ENCODE data around the gene EGF. TPM values are rescaled to one million over a fixed set of nuclear protein-coding genes. Genes with fewer than 3 reads are reported as not detected.

Gene EGF
- total RNA-seq, 1 experiment from 2014 or later, result 1.5 TPM

DNA sequence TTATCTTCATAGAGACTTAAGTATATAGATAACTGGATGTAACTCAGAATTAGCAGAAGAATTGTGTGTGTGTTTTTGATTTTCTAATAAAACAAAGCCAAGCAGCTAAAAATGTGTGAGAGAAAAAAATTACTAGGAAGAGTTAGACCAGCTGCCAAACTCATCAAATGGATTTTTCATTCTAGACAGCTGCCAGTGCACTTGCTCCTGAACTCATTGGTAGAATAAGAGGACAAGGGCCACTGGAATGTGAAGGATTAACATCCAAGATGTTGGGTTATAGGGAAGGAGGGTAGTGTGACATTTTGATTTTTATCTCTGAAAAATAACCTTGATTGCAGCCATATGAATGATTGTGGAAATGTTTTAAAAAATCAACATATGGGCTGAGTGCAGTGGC is 49.7 kb downstream of the EGF start:
- Mint-ChIP-seq H3K4me3 (no peak overlapping the region), H3K9me3 (no peaks in the 10 kb centered on the region), H3K27ac (no peak overlapping the region), H3K36me3 (ENCODE audit: insufficient read depth in 1 of 3, low read depth in 3 of 3) (no peaks in the 10 kb centered on the region), H3K27me3 (ENCODE audit: low read depth) (no peaks in the 10 kb centered on the region), H3K4me1 (no peaks in the 10 kb centered on the region)
- H2AK5ac ChIP-seq (ENCODE audit: insufficient read length, low read length), result no peak overlapping the region
- no peak overlapping the region for H2AFZ ChIP-seq (ENCODE audit: low read length)
- H3K4ac ChIP-seq (ENCODE audit: low read depth, low read length), result no peak overlapping the region
- no peak overlapping the region for H3K4me2 ChIP-seq (ENCODE audit: insufficient read depth, insufficient read length, low read length)
- no peaks in the 10 kb centered on the region for H3K79me2 ChIP-seq (ENCODE audit: insufficient read depth, low read length)
- no peaks in the 10 kb centered on the region for H3K23me2 ChIP-seq (ENCODE audit: insufficient read length, low read depth, low read length, poor library complexity, severe bottlenecking)
- no peaks in the 10 kb centered on the region for H3K27me3 ChIP-seq (ENCODE audit: insufficient read depth, low read length)
- H3K18ac ChIP-seq (ENCODE audit: insufficient read length, low read depth, low read length), result no peak overlapping the region
- peaks cover 4% of the 10 kb centered on the region for H3K9me3 ChIP-seq (ENCODE audit: control insufficient read depth, low read depth, low read length)
- H4K20me1 ChIP-seq (ENCODE audit: control insufficient read depth, insufficient read depth, insufficient read length), result no peaks in the 10 kb centered on the region
- no peak overlapping the region for H3T11ph ChIP-seq (ENCODE audit: low read length)
- H3K4me1 ChIP-seq (ENCODE audit: insufficient read depth, low read length), result no peaks in the 10 kb centered on the region
- no peak overlapping the region for H4K8ac ChIP-seq (replicated peaks; ENCODE audit: insufficient read length, low read depth, low read length)
- no peak overlapping the region for H3K14ac ChIP-seq (ENCODE audit: insufficient read depth, low read length)
- no peak overlapping the region for H3K23ac ChIP-seq (ENCODE audit: insufficient read length, low read depth, low read length)
- no peak overlapping the region for H3K56ac ChIP-seq (ENCODE audit: insufficient read length, low read depth, low read length)
- H4K5ac ChIP-seq (ENCODE audit: insufficient read length, low read depth, low read length), result no peak overlapping the region
- no peak overlapping the region for H4K91ac ChIP-seq (ENCODE audit: insufficient read length, low read depth, low read length)
- DNase-seq, result no peak
- no peak overlapping the region for H3K27ac ChIP-seq (ENCODE audit: insufficient read length, low read depth, low read length)
- TF ChIP-seq, protein P1, sequence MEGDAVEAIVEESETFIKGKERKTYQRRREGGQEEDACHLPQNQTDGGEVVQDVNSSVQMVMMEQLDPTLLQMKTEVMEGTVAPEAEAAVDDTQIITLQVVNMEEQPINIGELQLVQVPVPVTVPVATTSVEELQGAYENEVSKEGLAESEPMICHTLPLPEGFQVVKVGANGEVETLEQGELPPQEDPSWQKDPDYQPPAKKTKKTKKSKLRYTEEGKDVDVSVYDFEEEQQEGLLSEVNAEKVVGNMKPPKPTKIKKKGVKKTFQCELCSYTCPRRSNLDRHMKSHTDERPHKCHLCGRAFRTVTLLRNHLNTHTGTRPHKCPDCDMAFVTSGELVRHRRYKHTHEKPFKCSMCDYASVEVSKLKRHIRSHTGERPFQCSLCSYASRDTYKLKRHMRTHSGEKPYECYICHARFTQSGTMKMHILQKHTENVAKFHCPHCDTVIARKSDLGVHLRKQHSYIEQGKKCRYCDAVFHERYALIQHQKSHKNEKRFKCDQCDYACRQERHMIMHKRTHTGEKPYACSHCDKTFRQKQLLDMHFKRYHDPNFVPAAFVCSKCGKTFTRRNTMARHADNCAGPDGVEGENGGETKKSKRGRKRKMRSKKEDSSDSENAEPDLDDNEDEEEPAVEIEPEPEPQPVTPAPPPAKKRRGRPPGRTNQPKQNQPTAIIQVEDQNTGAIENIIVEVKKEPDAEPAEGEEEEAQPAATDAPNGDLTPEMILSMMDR (conservative IDR thresholded peaks at IDR 0.05), result no peak
- no peak overlapping the region for H3K9ac ChIP-seq (ENCODE audit: extremely low read depth, insufficient read length, low read length)
- no peak overlapping the region for H2BK5ac ChIP-seq (ENCODE audit: insufficient read length, low read length)
- no peaks in the 10 kb centered on the region for H3K79me1 ChIP-seq (ENCODE audit: insufficient read depth, low read depth, low read length, poor library complexity, severe bottlenecking)
- H2BK20ac ChIP-seq (ENCODE audit: low read depth, low read length, poor library complexity, severe bottlenecking), result no peak overlapping the region
- no peak overlapping the region for H2BK12ac ChIP-seq (ENCODE audit: insufficient read length, low read depth, low read length)
- no peak overlapping the region for H2BK15ac ChIP-seq (ENCODE audit: low read depth, low read length)
- no peak overlapping the region for H2BK120ac ChIP-seq (ENCODE audit: low read depth, low read length, poor library complexity, severe bottlenecking)
